ENCODE data around the gene ADSL. TPM values are rescaled to one million over a fixed set of nuclear protein-coding genes. Genes with fewer than 3 reads are reported as not detected.

The ADSL gene
- total RNA-seq, 1 donor from 2014 or later: 110 TPM

DNA sequence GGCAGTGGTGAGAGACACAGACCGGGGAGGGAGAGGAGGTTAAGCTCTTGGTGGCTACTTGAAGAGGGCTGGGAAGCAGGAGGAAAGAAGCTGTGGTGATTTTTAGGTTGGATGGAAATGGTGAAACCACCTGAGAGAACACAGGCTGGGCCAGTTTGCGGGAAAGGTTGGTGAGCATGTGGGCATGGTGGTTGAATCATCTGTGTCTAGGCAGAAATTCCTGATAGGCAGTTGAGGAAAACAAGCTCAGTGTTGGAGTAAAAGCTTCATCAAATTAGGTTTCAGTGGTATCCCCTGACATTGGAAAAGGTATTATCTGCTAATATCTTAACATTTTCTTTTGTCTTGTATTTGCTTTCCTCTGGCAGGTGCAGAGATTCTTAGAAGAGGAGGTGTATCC is 19.8 kb downstream of the ADSL start:
- no peak for TF ChIP-seq CTCF (IDR thresholded peaks at IDR 0.05; ENCODE audit: insufficient read depth, low read length, severe bottlenecking)
- Histone ChIP-seq H3K27me3 (ENCODE audit: control insufficient read depth, insufficient read depth, low read length) (no peaks in the 10 kb centered on the region), H3K4me3 (ENCODE audit: low read depth, low read length) (no peak overlapping the region), H3K36me3 (ENCODE audit: control insufficient read depth, insufficient read depth, low read length) (peaks cover 27% of the 10 kb centered on the region)
- FAIRE-seq (no peak), DNase-seq (ENCODE audit: low read depth) (no peak)

- Histone ChIP-seq H3K4me3 (ENCODE audit: low read depth, low read length) (no peak overlapping the region), H3K27me3 (ENCODE audit: control insufficient read depth, insufficient read depth, low read length) (no peaks in the 10 kb centered on the region), H3K36me3 (ENCODE audit: control insufficient read depth, insufficient read depth, low read length) (peaks cover 15% of the 10 kb centered on the region)
- DNase-seq (ENCODE audit: low read depth) (no peak), FAIRE-seq (no peak)
- no peak for TF ChIP-seq CTCF (IDR thresholded peaks at IDR 0.05; ENCODE audit: insufficient read depth, low read length, severe bottlenecking)
Measured at GRCh38 chr22:40367342-40367741, 21.0 kb downstream of the ADSL start.

DNA sequence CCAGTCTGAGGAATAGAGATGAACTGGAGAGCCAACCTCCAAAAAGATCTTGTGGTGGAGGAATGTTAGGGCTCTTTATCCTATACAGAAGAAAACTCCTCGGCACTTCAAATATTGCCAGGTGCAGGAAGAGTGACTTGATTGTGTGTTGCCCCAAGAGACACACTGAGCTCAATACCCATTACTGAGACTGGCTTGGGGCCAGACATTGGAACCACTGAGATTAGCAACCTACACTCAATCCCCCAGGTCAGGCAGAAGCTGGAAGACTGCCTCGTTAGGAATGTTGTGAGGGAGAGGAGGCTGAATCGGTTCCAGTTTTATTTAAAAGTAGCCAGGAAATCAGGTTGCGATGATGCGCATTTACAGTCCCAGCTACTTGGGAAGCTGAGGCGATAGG is 21.7 kb downstream of the ADSL start:
- no peak for TF ChIP-seq CTCF (IDR thresholded peaks at IDR 0.05; ENCODE audit: insufficient read depth, low read length, severe bottlenecking)
- peaks cover 12% of the 10 kb centered on the region for H3K36me3 ChIP-seq (ENCODE audit: control insufficient read depth, insufficient read depth, low read length)
- H3K4me3 ChIP-seq (ENCODE audit: low read depth, low read length): no peak overlapping the region
- no peaks in the 10 kb centered on the region for H3K27me3 ChIP-seq (ENCODE audit: control insufficient read depth, insufficient read depth, low read length)
- FAIRE-seq (no peak), DNase-seq (ENCODE audit: low read depth) (no peak)

DNA sequence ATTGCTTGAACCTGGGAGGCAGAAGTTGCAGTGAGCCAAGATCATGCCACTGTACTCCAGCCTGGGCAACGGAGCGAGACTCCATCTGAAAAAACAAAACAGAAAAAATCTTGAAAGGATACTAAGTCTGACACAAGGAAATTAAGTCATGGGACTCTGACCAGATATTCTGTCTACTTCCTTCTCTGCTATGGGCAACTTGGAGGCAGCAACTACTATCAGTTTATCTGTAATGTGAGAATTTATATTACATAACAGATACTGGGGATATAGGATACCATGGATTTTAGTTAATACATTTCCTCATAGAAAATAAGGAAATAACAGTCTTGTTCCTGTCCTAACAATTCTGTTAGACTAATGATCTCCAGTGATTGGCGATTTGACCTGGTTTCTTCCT is 22.5 kb downstream of the ADSL start:
- DNase-seq (ENCODE audit: low read depth): no peak

DNA sequence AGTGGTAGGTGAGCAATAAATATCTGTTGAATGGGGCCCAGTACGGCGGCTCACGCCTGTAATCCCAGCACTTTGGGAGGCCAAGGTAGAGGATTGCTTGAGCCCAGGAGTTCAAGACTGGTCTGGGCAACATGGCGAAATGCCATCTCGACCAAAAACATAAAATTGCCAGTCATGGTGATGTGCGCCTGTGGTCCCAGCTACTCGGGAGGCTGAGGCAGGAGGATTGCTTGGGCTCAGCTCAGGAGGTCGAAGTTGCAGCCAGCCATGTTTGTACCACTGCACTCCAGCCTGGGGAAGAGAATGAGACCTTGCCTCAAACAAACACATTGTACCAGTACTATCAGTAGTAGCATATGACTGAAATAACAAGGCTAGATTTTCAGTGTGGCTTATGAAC is 28.3 kb downstream of the ADSL start:
- Histone ChIP-seq H3K27me3 (ENCODE audit: control insufficient read depth, insufficient read depth, low read length) (no peaks in the 10 kb centered on the region), H3K4me3 (ENCODE audit: low read depth, low read length) (no peak overlapping the region), H3K36me3 (ENCODE audit: control insufficient read depth, insufficient read depth, low read length) (peaks cover 1% of the 10 kb centered on the region)
- TF ChIP-seq CTCF (IDR thresholded peaks at IDR 0.05; ENCODE audit: insufficient read depth, low read length, severe bottlenecking): no peak
- DNase-seq (ENCODE audit: low read depth) (no peak), FAIRE-seq (no peak)

More for the DNA sequence above, 22.5 kb downstream of the ADSL start:
- no peak overlapping the region for H3K4me3 ChIP-seq (ENCODE audit: low read depth, low read length)
- H3K36me3 ChIP-seq (ENCODE audit: control insufficient read depth, insufficient read depth, low read length): peaks cover 10% of the 10 kb centered on the region
- no peaks in the 10 kb centered on the region for H3K27me3 ChIP-seq (ENCODE audit: control insufficient read depth, insufficient read depth, low read length)
- FAIRE-seq: no peak
- TF ChIP-seq CTCF (IDR thresholded peaks at IDR 0.05; ENCODE audit: insufficient read depth, low read length, severe bottlenecking): no peak

DNA sequence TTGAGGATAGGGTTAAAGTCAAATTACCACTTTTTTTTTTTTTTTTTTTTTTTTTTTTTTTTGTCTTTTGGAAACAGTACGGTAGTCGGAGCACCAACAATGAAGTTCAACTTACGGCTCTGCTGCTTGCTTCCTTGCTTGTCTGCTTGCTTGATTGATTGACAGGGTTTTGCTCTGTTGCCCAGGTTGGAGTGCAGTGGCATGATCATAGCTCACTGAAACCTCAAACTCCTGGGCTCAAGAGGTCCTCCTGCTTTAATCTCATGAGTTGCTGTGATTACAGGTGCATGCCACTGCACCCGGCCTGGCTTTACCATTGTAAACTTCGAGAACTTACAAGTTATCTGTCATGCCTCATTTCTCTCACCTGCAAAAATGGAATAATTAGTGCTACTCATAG is 29.8 kb downstream of the ADSL start:
- Histone ChIP-seq H3K36me3 (ENCODE audit: control insufficient read depth, insufficient read depth, low read length) (peaks cover 1% of the 10 kb centered on the region), H3K4me3 (ENCODE audit: low read depth, low read length) (no peak overlapping the region), H3K27me3 (ENCODE audit: control insufficient read depth, insufficient read depth, low read length) (no peaks in the 10 kb centered on the region)
- DNase-seq (ENCODE audit: low read depth): no peak
- no peak for FAIRE-seq
- TF ChIP-seq CTCF (IDR thresholded peaks at IDR 0.05; ENCODE audit: insufficient read depth, low read length, severe bottlenecking): no peak

Data from bronchial epithelial cell (primary cell).